Activated naive CD8-positive, alpha-beta T cell treated with anti-CD3 and anti-CD28 coated beads, Interleukin-2, amount 50 U/mL, for 24 hours (primary cell): Measurements from ENCODE around the gene NFE2.

Source experiments
- ATAC-seq: fragments of 150-1000 bp; cut with Tn5 transposase; one replicate; pipeline ENCODE4 v1.10.0; 2021
- DNase-seq: peaks from one replicate; pipeline ENCODE4 v3.0.0; 2021
- H3K27ac Mint-ChIP-seq: one replicate; pipeline ENCODE4 v1.8.0; 2021; ENCODE audit warnings: mild to moderate bottlenecking, mixed read lengths
- H3K27me3 Mint-ChIP-seq: one replicate; pipeline ENCODE4 v1.8.0; 2021; ENCODE audit warnings: mixed read lengths
- H3K36me3 Mint-ChIP-seq: one replicate; pipeline ENCODE4 v1.8.0; 2021; ENCODE audit warnings: low read depth, mixed read lengths
- H3K4me1 Mint-ChIP-seq: one replicate; pipeline ENCODE4 v1.8.0; 2021; ENCODE audit warnings: mixed read lengths
- H3K4me3 Mint-ChIP-seq: one replicate; pipeline ENCODE4 v1.8.0; 2021; ENCODE audit warnings: mild to moderate bottlenecking, moderate library complexity, mixed read lengths
- H3K9me3 Mint-ChIP-seq: one replicate; pipeline ENCODE4 v1.8.0; 2021; ENCODE audit warnings: mixed read lengths

NFE2 gene

GRCh38 chr12:54300732-54301427 is at the start of gene NFE2:
Gene NFE2, minus strand, starts transcription at chr12:54301015. Its CDS starts 5,767 bp downstream, at chr12:54295248.
- Mint-ChIP-seq H3K27me3 (peaks cover 50% of the 10 kb centered on the region), H3K4me1 (peaks cover 18% of the 10 kb centered on the region), H3K4me3 (peak within 1 kb of the TSS; percentile 14), H3K27ac (no peak within 1 kb of the TSS), H3K36me3 (no peaks in the 10 kb centered on the region), H3K9me3 (no peaks in the 10 kb centered on the region)
- DNase-seq (peak; percentile 33), ATAC-seq (peak; percentile 53)

- Mint-ChIP-seq H3K36me3 (peaks cover 28% of the 10 kb centered on the region), H3K27ac (no peak overlapping the region), H3K9me3 (no peaks in the 10 kb centered on the region), H3K4me3 (no peak overlapping the region), H3K27me3 (no peaks in the 10 kb centered on the region), H3K4me1 (peaks cover 24% of the 10 kb centered on the region)
- ATAC-seq (no peak), DNase-seq (no peak)
These were observed 48.9 kb upstream of the NFE2 start for GRCh38 chr12:54349679-54350078.

- Mint-ChIP-seq H3K9me3 (no peaks in the 10 kb centered on the region), H3K36me3 (peaks cover 30% of the 10 kb centered on the region), H3K27ac (no peak overlapping the region), H3K27me3 (no peaks in the 10 kb centered on the region), H3K4me3 (no peak overlapping the region), H3K4me1 (peaks cover 24% of the 10 kb centered on the region)
- DNase-seq (no peak), ATAC-seq (no peak)
These were observed 48.2 kb upstream of the NFE2 start for GRCh38 chr12:54349036-54349435.

- Mint-ChIP-seq H3K4me3 (no peak overlapping the region), H3K4me1 (no peaks in the 10 kb centered on the region), H3K27ac (no peak overlapping the region), H3K36me3 (peaks cover 32% of the 10 kb centered on the region), H3K9me3 (no peaks in the 10 kb centered on the region), H3K27me3 (no peaks in the 10 kb centered on the region)
- ATAC-seq, result no peak
- DNase-seq, result no peak
These were observed 40.8 kb upstream of the NFE2 start for GRCh38 chr12:54341378-54342300.

GRCh38 chr12:54340846-54341245 is 40.0 kb upstream of the NFE2 start:
- Mint-ChIP-seq H3K4me1 (no peaks in the 10 kb centered on the region), H3K27ac (no peak overlapping the region)

GRCh38 chr12:54338698-54339296 is 38.0 kb upstream of the NFE2 start:
- H3K27me3 Mint-ChIP-seq, result no peaks in the 10 kb centered on the region
- no peak overlapping the region for H3K4me3 Mint-ChIP-seq
- DNase-seq, result no peak
- H3K9me3 Mint-ChIP-seq, result no peaks in the 10 kb centered on the region
- peaks cover under 1% of the 10 kb centered on the region for H3K4me1 Mint-ChIP-seq
- H3K27ac Mint-ChIP-seq, result no peak overlapping the region
- no peak for ATAC-seq
- H3K36me3 Mint-ChIP-seq, result peaks cover 25% of the 10 kb centered on the region

More at GRCh38 chr12:54340846-54341245, 40.0 kb upstream of the NFE2 start:
- DNase-seq (no peak), ATAC-seq (no peak)
- Mint-ChIP-seq H3K9me3 (no peaks in the 10 kb centered on the region), H3K4me3 (no peak overlapping the region), H3K27me3 (no peaks in the 10 kb centered on the region), H3K36me3 (peaks cover 32% of the 10 kb centered on the region)

- Mint-ChIP-seq H3K4me3 (no peak overlapping the region), H3K27ac (no peak overlapping the region), H3K4me1 (peaks cover 7% of the 10 kb centered on the region), H3K9me3 (no peaks in the 10 kb centered on the region), H3K36me3 (peaks cover 19% of the 10 kb centered on the region), H3K27me3 (no peaks in the 10 kb centered on the region)
- DNase-seq (no peak), ATAC-seq (no peak)
These were observed 37.2 kb upstream of the NFE2 start for GRCh38 chr12:54337854-54338650.

- no peak overlapping the region for H3K27ac Mint-ChIP-seq
- ATAC-seq (no peak), DNase-seq (no peak)
- H3K27me3 Mint-ChIP-seq, result no peaks in the 10 kb centered on the region
- no peaks in the 10 kb centered on the region for H3K9me3 Mint-ChIP-seq
- H3K36me3 Mint-ChIP-seq, result peaks cover 14% of the 10 kb centered on the region
- no peak overlapping the region for H3K4me3 Mint-ChIP-seq
- peaks cover 7% of the 10 kb centered on the region for H3K4me1 Mint-ChIP-seq
These were observed 36.5 kb upstream of the NFE2 start for GRCh38 chr12:54337280-54337842.

- Mint-ChIP-seq H3K27me3 (no peaks in the 10 kb centered on the region), H3K9me3 (no peaks in the 10 kb centered on the region), H3K4me3 (no peak overlapping the region), H3K27ac (no peak overlapping the region), H3K36me3 (no peaks in the 10 kb centered on the region), H3K4me1 (peaks cover 27% of the 10 kb centered on the region)
- DNase-seq (no peak), ATAC-seq (no peak)
These were observed 32.7 kb upstream of the NFE2 start for GRCh38 chr12:54333420-54334034.

- Mint-ChIP-seq H3K4me1 (peaks cover 41% of the 10 kb centered on the region), H3K27me3 (no peaks in the 10 kb centered on the region), H3K4me3 (no peak overlapping the region), H3K36me3 (no peaks in the 10 kb centered on the region), H3K27ac (no peak overlapping the region), H3K9me3 (no peaks in the 10 kb centered on the region)
- ATAC-seq, result no peak
- DNase-seq, result no peak
These were observed 30.6 kb upstream of the NFE2 start for GRCh38 chr12:54331461-54331860.

GRCh38 chr12:54330442-54330841 is 29.6 kb upstream of the NFE2 start:
- peak overlapping the region; percentile 16 for H3K27ac Mint-ChIP-seq
- H3K27me3 Mint-ChIP-seq, result no peaks in the 10 kb centered on the region
- no peak for DNase-seq
- H3K36me3 Mint-ChIP-seq, result no peaks in the 10 kb centered on the region
- H3K9me3 Mint-ChIP-seq, result no peaks in the 10 kb centered on the region
- peaks cover 47% of the 10 kb centered on the region for H3K4me1 Mint-ChIP-seq
- ATAC-seq, result no peak
- no peak overlapping the region for H3K4me3 Mint-ChIP-seq

- H3K36me3 Mint-ChIP-seq, result peaks cover 4% of the 10 kb centered on the region
- H3K4me3 Mint-ChIP-seq, result no peak overlapping the region
- peaks cover 54% of the 10 kb centered on the region for H3K4me1 Mint-ChIP-seq
- no peak overlapping the region for H3K27ac Mint-ChIP-seq
- H3K9me3 Mint-ChIP-seq, result no peaks in the 10 kb centered on the region
- ATAC-seq (no peak), DNase-seq (no peak)
- H3K27me3 Mint-ChIP-seq, result no peaks in the 10 kb centered on the region
These were observed 28.9 kb upstream of the NFE2 start for GRCh38 chr12:54329759-54330158.

- peaks cover 60% of the 10 kb centered on the region for H3K4me1 Mint-ChIP-seq
- peaks cover 4% of the 10 kb centered on the region for H3K36me3 Mint-ChIP-seq
- no peak for DNase-seq
- H3K27me3 Mint-ChIP-seq, result no peaks in the 10 kb centered on the region
- peak overlapping the region; percentile 19 for H3K27ac Mint-ChIP-seq
- ATAC-seq, result no peak
- H3K9me3 Mint-ChIP-seq, result no peaks in the 10 kb centered on the region
- no peak overlapping the region for H3K4me3 Mint-ChIP-seq
These were observed 28.0 kb upstream of the NFE2 start for GRCh38 chr12:54328595-54329337.
